SJCRH30 (cell line): ENCODE data around the gene MED13. TPM values are rescaled to one million over a fixed set of nuclear protein-coding genes. Genes with fewer than 3 reads are reported as not detected.

Experiments
- DNase-seq, 2 experiments: peaks; one replicate each; pipeline ENCODE4 v3.0.0-alpha.2; 2015 to 2020
- H3K27ac ChIP-seq: fragments of 250-450 bp; sonication (Bioruptor Pico); 2 replicates; pipeline ENCODE4 v1.5.1; 2020; ENCODE audit warnings: mild to moderate bottlenecking, moderate library complexity
- H3K27me3 ChIP-seq: fragments of 250-450 bp; sonication (Bioruptor Pico); 2 replicates; pipeline ENCODE4 v1.5.1; 2020; ENCODE audit warnings: mild to moderate bottlenecking, moderate library complexity
- H3K36me3 ChIP-seq: fragments of 250-450 bp; sonication (Bioruptor Pico); 2 replicates; pipeline ENCODE4 v1.5.1; 2020; ENCODE audit warnings: mild to moderate bottlenecking, moderate library complexity
- H3K4me1 ChIP-seq: fragments of 250-450 bp; sonication (Bioruptor Pico); 2 replicates; pipeline ENCODE4 v1.5.1; 2020; ENCODE audit warnings: mild to moderate bottlenecking, moderate library complexity
- H3K4me3 ChIP-seq: fragments of 250-450 bp; sonication (Bioruptor Pico); 2 replicates; pipeline ENCODE4 v1.5.1; 2020; ENCODE audit warnings: mild to moderate bottlenecking, moderate library complexity
- H3K9me3 ChIP-seq: fragments of 250-450 bp; sonication (Bioruptor Pico); replicated peaks from 2 replicates; pipeline ENCODE4 v1.5.1; 2020; ENCODE audit warnings: mild to moderate bottlenecking, moderate library complexity
- total RNA-seq: library from RNA; depleted of rRNA; stranded (reverse); fragments of >200 nt; shearing (Covaris generic); gene quantifications from 2 replicates; pipeline ENCODE4 v1.2.3, GENCODE V29; 2014

MED13 gene
- total RNA-seq, 1 experiment from 2014 or later: 79.9 TPM

- Histone ChIP-seq H3K36me3 (no peaks in the 10 kb centered on the region), H3K4me3 (no peak overlapping the region), H3K27me3 (no peaks in the 10 kb centered on the region), H3K4me1 (no peaks in the 10 kb centered on the region), H3K27ac (no peak overlapping the region), H3K9me3 (no peaks in the 10 kb centered on the region)
- no peak for DNase-seq
Observed at GRCh38 chr17:62096401-62096670, 31.3 kb upstream of the MED13 start.

GRCh38 chr17:62094175-62094574 lies 29.1 kb upstream of the MED13 start:
- Histone ChIP-seq H3K4me3 (no peak overlapping the region), H3K36me3 (no peaks in the 10 kb centered on the region), H3K4me1 (no peaks in the 10 kb centered on the region), H3K27ac (no peak overlapping the region), H3K27me3 (no peaks in the 10 kb centered on the region), H3K9me3 (no peaks in the 10 kb centered on the region)
- no peak for DNase-seq

- no peak for DNase-seq
- Histone ChIP-seq H3K27ac (no peak overlapping the region), H3K4me1 (no peaks in the 10 kb centered on the region), H3K4me3 (no peak overlapping the region), H3K27me3 (no peaks in the 10 kb centered on the region), H3K36me3 (no peaks in the 10 kb centered on the region), H3K9me3 (no peaks in the 10 kb centered on the region)
Observed at GRCh38 chr17:62093188-62094155, 28.4 kb upstream of the MED13 start.

- no peaks in the 10 kb centered on the region for H3K36me3 ChIP-seq
- no peaks in the 10 kb centered on the region for H3K9me3 ChIP-seq
- H3K4me1 ChIP-seq: no peaks in the 10 kb centered on the region
- DNase-seq: no peak
- no peaks in the 10 kb centered on the region for H3K27me3 ChIP-seq
- no peak overlapping the region for H3K4me3 ChIP-seq
- H3K27ac ChIP-seq: no peak overlapping the region
Observed at GRCh38 chr17:62092784-62093183, 27.7 kb upstream of the MED13 start.

DNA sequence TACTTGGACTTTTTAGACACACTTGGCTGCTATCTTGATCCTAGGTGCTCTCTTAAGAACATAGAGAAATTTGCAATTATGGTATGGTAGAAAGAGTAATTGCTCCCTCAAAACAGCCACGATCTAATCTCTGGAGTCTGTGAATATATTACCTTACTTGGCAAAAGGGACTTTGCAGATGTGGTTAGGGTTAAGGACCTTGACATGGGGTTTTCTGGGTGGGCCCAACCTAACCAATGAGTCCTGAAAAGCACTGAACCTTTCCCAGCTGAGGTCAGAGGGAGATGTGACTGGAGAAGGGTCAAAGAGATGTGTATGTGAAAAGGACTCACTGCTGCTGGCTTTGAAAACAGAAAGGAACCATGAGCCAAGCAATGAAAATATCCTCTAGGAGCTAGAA lies 26.7 kb upstream of the MED13 start:
- Histone ChIP-seq H3K36me3 (no peaks in the 10 kb centered on the region), H3K9me3 (no peaks in the 10 kb centered on the region), H3K27ac (no peak overlapping the region), H3K4me3 (no peak overlapping the region), H3K4me1 (no peaks in the 10 kb centered on the region), H3K27me3 (no peaks in the 10 kb centered on the region)
- DNase-seq: no peak

DNA sequence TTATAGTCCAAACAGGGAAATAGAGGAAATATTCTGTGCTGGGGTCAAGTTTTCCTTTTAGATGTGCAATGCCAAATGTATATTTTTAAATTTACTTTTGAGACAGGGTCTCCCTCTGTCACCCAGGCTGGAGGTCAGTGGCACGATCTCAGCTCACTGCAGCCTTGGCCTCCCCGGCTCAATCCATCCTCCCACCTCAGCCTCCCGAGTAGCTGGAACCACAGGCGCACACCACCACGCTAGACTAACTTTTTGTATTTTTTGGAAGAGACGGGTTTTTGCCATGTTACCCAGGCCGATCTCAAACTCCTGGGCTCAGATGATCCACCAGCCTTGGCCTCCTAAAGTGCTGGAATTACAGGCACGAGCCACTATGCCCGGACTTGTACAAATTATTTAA lies 25.8 kb upstream of the MED13 start:
- Histone ChIP-seq H3K36me3 (no peaks in the 10 kb centered on the region), H3K4me1 (no peaks in the 10 kb centered on the region), H3K4me3 (no peak overlapping the region), H3K27me3 (no peaks in the 10 kb centered on the region), H3K27ac (no peak overlapping the region), H3K9me3 (no peaks in the 10 kb centered on the region)
- DNase-seq: no peak

DNA sequence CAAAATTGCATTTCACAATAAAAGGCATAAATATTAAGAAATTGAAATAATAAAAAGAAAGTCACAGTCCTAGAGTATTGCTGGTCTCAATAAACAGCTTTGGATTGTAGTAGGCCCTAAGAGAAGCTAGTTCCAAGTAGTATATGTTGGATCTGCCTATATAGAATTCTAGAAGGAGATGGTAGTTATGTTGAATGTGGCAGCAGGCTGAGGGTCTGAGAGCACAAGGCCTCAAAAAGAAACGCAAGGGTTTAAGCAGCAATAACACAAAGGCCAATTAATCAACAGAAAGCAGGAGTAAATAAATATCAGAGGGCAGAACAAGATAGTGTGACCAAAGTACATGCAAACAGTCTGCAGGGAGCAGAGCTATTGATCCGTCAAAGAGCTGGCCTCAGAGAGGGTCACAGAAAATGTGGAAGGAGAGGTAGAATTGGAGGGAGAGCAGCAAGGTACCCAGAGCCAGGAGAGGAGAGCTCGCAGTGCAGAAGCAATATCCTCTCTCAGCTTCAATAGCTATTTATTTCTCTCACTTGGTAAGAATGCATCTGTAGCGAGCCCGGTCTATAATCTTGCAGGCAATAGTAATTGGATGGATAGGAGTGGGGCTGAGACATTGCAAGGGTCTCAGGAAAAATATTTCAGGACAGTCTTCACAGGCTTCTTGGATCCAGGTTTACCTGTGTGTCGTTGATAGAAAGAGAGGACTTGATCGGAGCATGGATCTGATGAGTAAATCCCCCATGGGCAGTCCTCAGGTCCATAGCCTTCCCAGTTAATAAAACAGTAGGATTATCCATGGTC lies 25.1 kb upstream of the MED13 start:
- no peak overlapping the region for H3K4me3 ChIP-seq
- H3K27ac ChIP-seq: no peak overlapping the region
- H3K9me3 ChIP-seq: no peaks in the 10 kb centered on the region
- no peaks in the 10 kb centered on the region for H3K27me3 ChIP-seq
- no peaks in the 10 kb centered on the region for H3K4me1 ChIP-seq
- no peaks in the 10 kb centered on the region for H3K36me3 ChIP-seq
- no peak for DNase-seq

DNA sequence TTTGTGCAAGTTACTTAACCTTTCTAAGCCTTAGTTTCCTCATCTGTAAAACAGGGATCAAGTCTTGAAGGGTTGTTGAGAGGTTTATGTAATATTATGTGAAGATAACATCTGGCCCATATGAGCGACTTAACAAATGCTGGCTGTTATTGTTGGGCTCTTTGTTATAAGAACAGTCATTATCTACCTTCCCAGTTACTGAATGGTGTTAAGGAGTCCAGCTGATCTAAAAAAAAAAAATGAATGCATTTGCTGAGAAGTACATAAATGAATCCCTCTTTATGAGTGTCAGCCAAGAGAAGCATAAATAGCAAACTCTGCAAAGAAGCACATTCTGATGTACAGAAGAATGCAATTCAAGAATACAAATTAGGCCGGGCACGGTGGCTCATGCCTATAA lies 24.3 kb upstream of the MED13 start:
- H3K27me3 ChIP-seq: no peaks in the 10 kb centered on the region
- DNase-seq: no peak
- H3K4me3 ChIP-seq: no peak overlapping the region
- H3K9me3 ChIP-seq: no peaks in the 10 kb centered on the region
- H3K36me3 ChIP-seq: no peaks in the 10 kb centered on the region
- no peak overlapping the region for H3K27ac ChIP-seq
- no peaks in the 10 kb centered on the region for H3K4me1 ChIP-seq

DNA sequence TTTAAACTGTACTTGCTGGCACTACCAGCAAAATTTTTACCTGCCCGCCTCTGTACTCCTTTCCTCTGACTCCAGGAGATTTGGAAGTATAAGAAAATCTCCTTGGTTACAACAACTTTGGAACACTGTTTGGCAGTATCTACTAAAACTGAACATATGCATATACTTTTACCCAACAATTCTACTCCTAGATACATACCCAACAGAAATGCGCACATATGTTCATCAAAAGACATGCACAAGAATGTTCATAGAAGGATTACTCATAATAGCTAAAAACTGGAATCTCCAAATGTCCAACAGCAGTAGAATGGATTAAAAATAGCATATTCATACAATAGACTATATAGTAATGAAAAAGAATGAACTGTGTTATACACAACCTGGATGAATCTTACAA lies 21.7 kb upstream of the MED13 start:
- no peak overlapping the region for H3K4me3 ChIP-seq
- H3K4me1 ChIP-seq: no peaks in the 10 kb centered on the region
- H3K27me3 ChIP-seq: no peaks in the 10 kb centered on the region
- no peaks in the 10 kb centered on the region for H3K9me3 ChIP-seq
- no peaks in the 10 kb centered on the region for H3K36me3 ChIP-seq
- no peak for DNase-seq
- H3K27ac ChIP-seq: no peak overlapping the region

- no peaks in the 10 kb centered on the region for H3K27me3 ChIP-seq
- no peak overlapping the region for H3K27ac ChIP-seq
- DNase-seq: no peak
- H3K4me1 ChIP-seq: no peaks in the 10 kb centered on the region
- H3K9me3 ChIP-seq: no peaks in the 10 kb centered on the region
- H3K4me3 ChIP-seq: no peak overlapping the region
- no peaks in the 10 kb centered on the region for H3K36me3 ChIP-seq
Observed at GRCh38 chr17:62085511-62086408, 20.7 kb upstream of the MED13 start.

DNA sequence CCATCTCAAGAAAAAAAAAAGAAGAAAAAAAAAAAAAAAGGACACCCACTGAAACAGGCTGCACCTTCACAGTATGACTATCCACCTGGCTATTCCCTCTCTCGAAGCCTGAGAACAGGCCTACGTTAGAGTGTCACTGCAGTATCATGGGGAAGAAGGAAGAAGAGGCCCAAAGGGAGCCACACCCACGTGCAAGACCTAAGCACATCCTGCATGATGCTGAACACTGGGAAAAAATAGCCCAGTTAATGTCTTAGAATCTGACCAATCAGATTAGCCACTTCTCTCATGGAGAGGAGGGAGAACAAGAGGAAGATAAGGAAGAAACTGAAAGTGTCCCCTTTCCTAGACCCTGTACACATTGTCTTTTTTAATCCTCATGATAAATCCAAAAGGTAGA lies 19.5 kb upstream of the MED13 start:
- Histone ChIP-seq H3K27ac (no peak overlapping the region), H3K27me3 (no peaks in the 10 kb centered on the region), H3K36me3 (no peaks in the 10 kb centered on the region), H3K4me3 (no peak overlapping the region), H3K4me1 (no peaks in the 10 kb centered on the region), H3K9me3 (no peaks in the 10 kb centered on the region)
- no peak for DNase-seq

GRCh38 chr17:62083651-62084050 lies 18.6 kb upstream of the MED13 start:
- no peaks in the 10 kb centered on the region for H3K4me1 ChIP-seq
- no peak for DNase-seq
- no peak overlapping the region for H3K4me3 ChIP-seq

GRCh38 chr17:62080647-62081046 lies 15.6 kb upstream of the MED13 start:
- H3K27ac ChIP-seq: no peak overlapping the region
- DNase-seq: no peak
- no peaks in the 10 kb centered on the region for H3K4me1 ChIP-seq
- no peaks in the 10 kb centered on the region for H3K9me3 ChIP-seq
- no peak overlapping the region for H3K4me3 ChIP-seq
- no peaks in the 10 kb centered on the region for H3K27me3 ChIP-seq
- no peaks in the 10 kb centered on the region for H3K36me3 ChIP-seq

More at GRCh38 chr17:62083651-62084050, 18.6 kb upstream of the MED13 start:
- H3K9me3 ChIP-seq: no peaks in the 10 kb centered on the region
- H3K27ac ChIP-seq: no peak overlapping the region
- H3K27me3 ChIP-seq: no peaks in the 10 kb centered on the region
- H3K36me3 ChIP-seq: no peaks in the 10 kb centered on the region

DNA sequence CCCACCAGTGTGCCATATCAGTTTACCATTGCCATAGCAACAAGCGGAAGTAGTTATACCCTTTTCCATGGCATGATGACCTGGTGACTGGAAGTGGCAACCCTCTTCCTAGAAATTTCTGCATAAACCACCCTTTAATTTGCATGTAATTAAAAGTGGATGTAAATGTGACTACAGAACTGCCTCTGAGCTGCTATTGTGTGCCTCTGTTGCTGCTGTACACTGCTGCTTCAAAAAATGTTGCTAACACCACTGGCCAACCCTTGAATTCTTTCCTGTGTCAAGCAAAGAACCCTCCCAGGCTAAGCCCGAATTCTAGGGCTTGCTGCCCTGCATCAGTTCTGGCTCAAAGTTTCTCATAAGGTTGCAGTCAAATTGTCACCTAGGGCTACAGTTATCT lies 12.9 kb upstream of the MED13 start:
- no peaks in the 10 kb centered on the region for H3K4me1 ChIP-seq
- H3K27ac ChIP-seq: no peak overlapping the region
- DNase-seq: no peak
- no peaks in the 10 kb centered on the region for H3K9me3 ChIP-seq
- no peak overlapping the region for H3K4me3 ChIP-seq
- H3K27me3 ChIP-seq: no peaks in the 10 kb centered on the region
- no peaks in the 10 kb centered on the region for H3K36me3 ChIP-seq
